Urinary bladder (tissue), 4 donors: ENCODE results near the gene TRIM62. TPM values are rescaled to one million over a fixed set of nuclear protein-coding genes. Genes with fewer than 3 reads are reported as not detected.
"Not testable (repeated sequence)": the region's sequence is repeated elsewhere in the genome, so short reads cannot be mapped to it uniquely, and the experiment has no call there.

Experiments used
- DNase-seq: peaks from one replicate; pipeline ENCODE4 v3.0.0-alpha.2; 2015; ENCODE audit errors: extremely low spot score
- H3K27ac ChIP-seq: one replicate; pipeline ENCODE4 v1.5.1; 2013; ENCODE audit warnings: low read depth, mild to moderate bottlenecking, moderate library complexity
- H3K36me3 ChIP-seq: one replicate; pipeline ENCODE4 v1.6.1; 2013; ENCODE audit warnings: mild to moderate bottlenecking, moderate library complexity; ENCODE audit not compliant: insufficient read depth
- H3K4me1 ChIP-seq: one replicate; pipeline ENCODE4 v1.6.1; 2013; ENCODE audit warnings: mild to moderate bottlenecking, moderate library complexity; ENCODE audit not compliant: insufficient read depth
- H3K4me3 ChIP-seq: one replicate; pipeline ENCODE4 v1.5.1; 2013; ENCODE audit warnings: low read depth, low read length
- WGBS: extraction: QIAGEN DNeasy Blood & Tissue Kit; methylation state at CpG from one replicate; pipeline ENCODE4 v1.1.7; 2013; 5-methylcytosine and 5-hydroxymethylcytosine counted together
- polyA plus RNA-seq: library from polyadenylated mRNA; stranded (reverse); fragments of 200-250 nt; gene quantifications from one replicate; pipeline ENCODE4 v1.2.3, GENCODE V29; 2013
- total RNA-seq: library from RNA; depleted of rRNA; stranded (reverse); fragments of >200 nt; gene quantifications from one replicate; pipeline ENCODE4 v1.2.3, GENCODE V29; 2014
- donor health status: healthy with polysubstance abuse.
- donor health status: healthy.

Gene TRIM62
- total and polyA plus RNA-seq, 2 donors = 4.1 to 7.6 TPM

DNA sequence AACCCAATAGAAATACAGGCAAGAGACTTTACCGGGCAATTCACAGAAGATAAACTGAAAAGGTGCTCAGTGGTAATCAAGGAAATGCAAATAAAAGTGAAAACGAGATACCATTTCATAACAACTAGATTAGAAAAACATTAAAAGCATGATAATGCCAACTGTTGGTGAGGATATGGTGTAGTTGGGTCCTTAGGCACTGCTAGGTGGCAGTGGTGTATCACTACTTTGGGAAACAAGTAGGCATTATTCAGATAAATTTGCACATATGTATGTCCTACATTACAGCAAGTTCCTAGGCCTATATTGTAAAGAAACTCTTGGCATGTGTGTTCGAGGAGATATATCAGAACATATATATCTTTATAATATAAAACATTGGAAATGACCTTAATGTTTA lies 69.9 kb downstream of the TRIM62 start:
- WGBS = 47% methylated on average over 3 of the region's 3 CpGs
- H3K36me3 ChIP-seq = no peaks in the 10 kb centered on the region
- H3K4me3 ChIP-seq = no peak overlapping the region
- no peaks in the 10 kb centered on the region for H3K4me1 ChIP-seq
- no peak overlapping the region for H3K27ac ChIP-seq
- DNase-seq = no peak

DNA sequence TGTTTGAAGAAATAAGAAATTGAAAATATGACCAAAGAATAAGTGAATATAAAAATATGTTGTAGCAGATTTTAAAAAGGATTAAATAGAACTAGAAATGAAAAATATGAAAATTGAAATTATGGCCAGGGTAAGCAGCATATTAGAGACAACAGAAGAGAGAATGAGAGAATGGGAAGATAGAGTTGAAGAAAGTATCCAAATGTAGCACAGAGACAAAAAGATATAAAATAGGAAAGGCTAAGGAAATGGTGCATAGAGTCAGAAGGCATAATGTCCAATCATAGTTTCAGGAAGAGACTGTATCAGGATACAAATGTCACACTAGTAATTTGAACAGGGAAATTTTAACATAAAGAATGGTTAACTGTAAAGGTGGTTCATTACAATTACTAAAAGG lies 71.4 kb downstream of the TRIM62 start:
- no peak overlapping the region for H3K27ac ChIP-seq
- DNase-seq = no peak
- H3K4me1 ChIP-seq = no peaks in the 10 kb centered on the region
- H3K4me3 ChIP-seq = no peak overlapping the region
- no peaks in the 10 kb centered on the region for H3K36me3 ChIP-seq

DNA sequence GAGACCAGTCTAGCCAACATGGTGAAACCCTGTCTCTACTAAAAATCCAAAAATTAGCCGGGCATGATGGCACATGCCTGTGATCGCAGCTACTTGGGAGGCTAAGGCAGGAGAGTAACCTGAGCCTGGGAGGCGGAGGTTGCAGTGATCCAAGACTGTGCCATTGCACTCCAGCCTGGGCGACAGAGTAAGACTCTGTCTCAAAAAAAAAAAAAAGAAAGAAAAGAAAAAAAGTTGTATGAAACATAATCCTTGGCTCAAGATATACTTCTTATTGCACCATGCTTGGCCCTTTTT lies 81.8 kb downstream of the TRIM62 start:
- not testable (repeated sequence) for H3K36me3 ChIP-seq, H3K4me1 ChIP-seq, H3K27ac ChIP-seq, DNase-seq, H3K4me3 ChIP-seq
- 94% methylated on average over 4 of the region's 4 CpGs for WGBS

GRCh38 chr1:33099290-33100118 lies 82.3 kb downstream of the TRIM62 start:
- no peak for DNase-seq
- Histone ChIP-seq H3K4me3 (no peak overlapping the region), H3K36me3 (no peaks in the 10 kb centered on the region), H3K4me1 (no peaks in the 10 kb centered on the region), H3K27ac (no peak overlapping the region)
- WGBS = 61% methylated on average over 13 of the region's 13 CpGs

- no peaks in the 10 kb centered on the region for H3K4me1 ChIP-seq
- no peak overlapping the region for H3K27ac ChIP-seq
- DNase-seq = no peak
- H3K4me3 ChIP-seq = no peak overlapping the region
- no peaks in the 10 kb centered on the region for H3K36me3 ChIP-seq
Observed at GRCh38 chr1:33098371-33098770, 83.5 kb downstream of the TRIM62 start.

- WGBS = 95% methylated on average over 4 of the region's 4 CpGs
- Histone ChIP-seq H3K4me1 (no peaks in the 10 kb centered on the region), H3K27ac (no peak overlapping the region), H3K36me3 (no peaks in the 10 kb centered on the region), H3K4me3 (no peak overlapping the region)
- no peak for DNase-seq
Observed at GRCh38 chr1:33097762-33098161, 84.1 kb downstream of the TRIM62 start.

DNA sequence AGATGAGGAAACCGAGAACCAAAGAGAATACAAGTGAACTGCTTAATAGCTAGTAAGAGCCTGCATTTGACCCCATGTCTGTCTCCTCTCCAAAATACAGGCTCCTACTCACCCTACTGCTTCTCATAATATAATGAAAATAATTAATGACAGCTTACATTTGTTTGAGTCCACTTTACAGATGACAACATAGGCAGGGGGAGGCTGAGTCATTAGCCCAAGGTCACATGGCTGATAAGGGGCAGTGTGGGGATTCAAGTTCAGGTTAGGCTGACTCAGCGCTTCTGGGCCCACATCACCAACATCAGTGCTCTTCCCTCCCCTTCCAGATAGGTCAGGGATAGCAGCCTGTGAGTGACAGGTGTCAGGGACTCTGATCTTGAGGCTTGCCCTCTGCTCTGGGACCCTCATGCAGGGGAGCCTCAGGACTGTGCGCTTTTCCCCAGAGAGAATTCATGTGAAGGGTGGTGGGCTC lies 84.7 kb downstream of the TRIM62 start:
- 96% methylated on average over 3 of the region's 3 CpGs for WGBS

GRCh38 chr1:33096363-33097005 lies 85.4 kb downstream of the TRIM62 start:
- H3K27ac ChIP-seq = no peak overlapping the region
- H3K4me1 ChIP-seq = no peaks in the 10 kb centered on the region
- no peak overlapping the region for H3K4me3 ChIP-seq
- WGBS = 57% methylated on average over 7 of the region's 7 CpGs
- no peak for DNase-seq
- no peaks in the 10 kb centered on the region for H3K36me3 ChIP-seq

More for the DNA sequence above, 84.7 kb downstream of the TRIM62 start:
- Histone ChIP-seq H3K4me3 (no peak overlapping the region), H3K4me1 (no peaks in the 10 kb centered on the region), H3K27ac (no peak overlapping the region), H3K36me3 (no peaks in the 10 kb centered on the region)
- DNase-seq = no peak

Other genes starting within 250 kb of the TRIM62 start
- 8.7 TPM for gene RNF19B, start 217.2 kb downstream of the TRIM62 start, total RNA-seq
- gene RNF19B, start 217.2 kb downstream of the TRIM62 start, polyA plus RNA-seq = 15.0 TPM
- 79.1 TPM for gene AK2, start 145.2 kb downstream of the TRIM62 start, total RNA-seq
- gene AK2, start 145.2 kb downstream of the TRIM62 start, polyA plus RNA-seq = 83.1 TPM
- 9.6 TPM for gene AZIN2, start 100.9 kb downstream of the TRIM62 start, total RNA-seq
- gene AZIN2, start 100.9 kb downstream of the TRIM62 start, polyA plus RNA-seq = 3.1 TPM
- gene ZNF362, start 74.4 kb upstream of the TRIM62 start, total RNA-seq = 10.3 TPM
- gene ZNF362, start 74.4 kb upstream of the TRIM62 start, polyA plus RNA-seq = 33.7 TPM
- not detected for gene A3GALT2, start 139.1 kb upstream of the TRIM62 start, total RNA-seq
- not detected for gene A3GALT2, start 139.1 kb upstream of the TRIM62 start, polyA plus RNA-seq
- gene PHC2, start 249.1 kb upstream of the TRIM62 start, total RNA-seq = 49.2 TPM
- 179 TPM for gene PHC2, start 249.1 kb upstream of the TRIM62 start, polyA plus RNA-seq